ENCODE data around the gene PARVB.
"Not testable (repeated sequence)": the region's sequence is repeated elsewhere in the genome, so short reads cannot be mapped to it uniquely, and the experiment has no call there.

PARVB gene

DNA sequence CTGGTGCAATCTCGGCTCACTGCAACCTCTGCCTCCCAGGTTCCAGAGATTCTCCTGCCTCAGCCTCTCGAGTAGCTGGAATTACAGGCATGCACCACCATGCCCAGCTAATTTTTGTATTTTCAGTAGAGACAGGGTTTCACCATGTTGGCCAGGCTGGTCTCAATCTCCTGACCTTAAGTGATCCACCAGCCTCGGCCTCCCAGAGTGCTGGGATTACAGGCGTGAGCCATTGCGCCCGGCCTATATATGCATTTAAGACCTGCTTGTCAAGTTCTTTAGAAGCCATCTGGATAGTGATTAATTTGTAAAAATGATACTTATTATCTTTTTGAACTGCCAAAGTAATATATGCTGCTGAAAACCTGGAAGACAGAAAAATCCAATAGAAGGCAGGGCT, 86.6 kb downstream of the PARVB start:
- DNase-seq (ENCODE audit: low spot score), result not testable (repeated sequence)

DNA sequence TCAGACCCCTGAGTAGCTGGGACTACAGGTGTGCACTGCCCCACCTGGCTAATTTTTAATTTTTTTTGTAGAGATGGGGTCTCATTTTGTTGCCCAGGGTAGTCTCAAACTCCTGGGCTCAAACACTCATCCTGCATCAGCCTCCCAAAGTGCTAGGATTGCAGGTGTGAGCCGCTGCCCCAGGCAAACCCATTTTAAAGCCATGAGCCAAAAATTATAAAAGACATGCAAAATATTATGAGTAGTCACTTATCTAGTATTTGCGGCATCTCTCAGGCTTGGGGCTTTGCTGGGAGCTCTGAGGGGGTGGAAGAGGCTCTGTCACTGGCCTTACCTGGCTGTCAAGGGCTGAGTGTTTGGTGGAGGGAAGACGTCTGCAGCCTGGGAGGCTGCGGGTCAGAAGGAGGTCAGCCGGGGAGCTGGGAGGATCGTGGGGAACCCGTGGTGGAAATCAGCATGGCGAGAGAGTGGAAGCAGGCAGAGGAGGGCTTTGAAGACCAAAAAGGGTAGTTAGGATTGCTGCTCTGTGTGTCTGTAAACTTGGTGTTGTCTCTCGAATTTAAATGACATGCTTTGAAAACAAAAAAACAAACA, 87.6 kb downstream of the PARVB start:
- DNase-seq (ENCODE audit: low spot score), result no peak

DNA sequence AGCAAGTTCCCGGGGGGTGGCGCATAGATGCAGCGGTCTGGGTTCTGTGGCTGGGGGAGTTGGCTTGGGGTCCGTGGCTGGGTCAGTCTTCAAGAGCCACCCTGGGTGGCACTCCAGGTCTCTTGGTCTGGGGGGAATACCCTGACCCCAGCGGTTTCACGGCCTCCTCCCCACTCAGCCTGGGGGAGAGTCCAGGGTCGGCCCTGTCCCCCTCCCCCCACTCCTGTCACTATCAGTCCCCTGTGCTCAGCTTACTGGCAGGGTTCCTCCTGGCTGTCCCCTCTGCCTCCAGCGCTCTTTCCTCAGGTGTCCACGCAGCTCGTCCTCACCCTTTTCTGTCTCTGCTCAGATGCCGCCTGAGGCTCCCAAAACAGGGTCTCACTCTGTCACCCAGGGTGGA, 88.1 kb downstream of the PARVB start:
- no peak for DNase-seq (ENCODE audit: low spot score)

DNA sequence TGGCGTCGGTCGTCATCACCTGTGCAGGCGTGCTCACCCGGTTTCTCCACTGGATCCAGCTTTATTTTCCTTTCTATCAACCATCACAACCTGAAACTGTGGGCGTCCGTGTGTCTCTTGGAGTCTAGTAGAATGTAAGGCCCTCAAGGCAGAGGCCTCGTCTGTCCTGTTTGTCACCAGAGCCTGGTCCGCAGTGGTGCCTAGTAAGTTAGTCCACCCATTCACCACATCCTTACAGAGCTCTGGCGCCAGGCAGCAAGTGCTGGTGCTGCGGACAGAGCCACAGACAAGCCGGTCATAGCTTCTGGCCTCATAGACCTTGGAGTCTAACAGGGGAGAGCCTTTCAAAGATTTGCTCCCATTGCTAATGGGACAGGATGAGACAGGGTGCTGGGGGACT, 92.2 kb downstream of the PARVB start:
- DNase-seq (ENCODE audit: low spot score), result no peak

DNA sequence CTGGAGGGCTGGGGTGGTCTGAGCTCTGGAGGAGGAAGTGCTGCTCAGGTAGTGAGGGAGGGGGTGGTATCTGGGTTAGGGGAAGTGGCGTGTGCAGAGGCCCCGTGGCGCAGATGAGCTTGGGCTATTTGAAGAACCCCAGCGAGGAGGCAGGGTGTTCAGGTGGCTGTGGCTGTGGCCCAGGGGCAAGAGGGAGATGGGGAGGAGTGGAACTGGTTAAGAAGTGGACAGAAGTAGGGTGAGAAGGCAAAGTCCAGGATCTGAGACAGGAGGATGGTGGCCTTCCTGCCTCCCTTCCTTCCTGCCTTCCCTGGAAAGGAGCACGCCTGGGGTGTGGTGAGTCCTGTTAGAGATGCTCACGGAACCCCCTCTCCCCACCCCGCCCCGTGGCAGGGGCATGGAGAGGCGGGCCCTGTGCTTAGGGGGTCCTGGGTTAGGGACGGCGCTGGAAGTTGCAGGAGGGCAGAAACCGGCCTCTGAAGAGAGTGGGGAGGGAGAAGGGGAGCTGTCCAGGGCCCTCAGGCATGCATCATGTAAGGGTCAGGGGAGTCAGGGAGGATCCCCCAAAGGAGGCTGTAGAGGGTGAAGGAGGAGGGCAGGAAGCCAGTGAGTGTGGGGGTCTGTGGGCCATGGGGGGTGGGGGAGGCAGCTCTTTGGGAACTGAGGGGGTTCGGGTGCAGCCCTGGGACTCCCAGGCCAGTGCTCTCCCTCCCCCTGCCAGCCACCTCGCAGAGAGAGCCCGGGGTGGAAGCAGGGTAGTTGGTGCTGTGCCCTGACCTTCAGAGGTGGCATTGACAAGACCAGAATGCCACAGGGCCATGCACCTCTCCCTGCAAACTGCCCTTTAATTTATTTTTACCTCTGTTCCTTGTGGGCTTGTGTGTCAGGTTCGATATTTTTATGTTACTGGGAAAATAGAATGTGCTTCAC, 92.9 kb downstream of the PARVB start:
- DNase-seq (ENCODE audit: low spot score), result no peak

DNA sequence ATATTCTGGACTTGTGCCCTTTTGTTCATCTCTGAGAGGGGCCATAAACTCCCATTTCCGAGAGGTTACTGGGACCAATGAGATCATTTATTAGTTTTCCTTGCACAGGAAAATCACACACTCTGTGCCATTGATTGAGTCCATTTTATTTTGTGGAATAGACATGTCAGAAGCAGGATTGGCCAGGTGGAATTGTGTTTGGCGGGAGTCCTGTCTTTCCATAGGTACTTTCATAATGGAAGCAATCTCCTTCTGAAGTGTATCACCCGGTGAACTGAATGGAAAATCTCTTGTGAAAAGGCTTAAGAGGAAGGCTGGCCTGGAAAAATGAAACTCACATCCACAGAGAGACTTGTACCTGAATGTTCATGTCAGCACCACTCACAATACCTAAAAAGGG, 93.6 kb downstream of the PARVB start:
- DNase-seq (ENCODE audit: low spot score), result no peak

DNA sequence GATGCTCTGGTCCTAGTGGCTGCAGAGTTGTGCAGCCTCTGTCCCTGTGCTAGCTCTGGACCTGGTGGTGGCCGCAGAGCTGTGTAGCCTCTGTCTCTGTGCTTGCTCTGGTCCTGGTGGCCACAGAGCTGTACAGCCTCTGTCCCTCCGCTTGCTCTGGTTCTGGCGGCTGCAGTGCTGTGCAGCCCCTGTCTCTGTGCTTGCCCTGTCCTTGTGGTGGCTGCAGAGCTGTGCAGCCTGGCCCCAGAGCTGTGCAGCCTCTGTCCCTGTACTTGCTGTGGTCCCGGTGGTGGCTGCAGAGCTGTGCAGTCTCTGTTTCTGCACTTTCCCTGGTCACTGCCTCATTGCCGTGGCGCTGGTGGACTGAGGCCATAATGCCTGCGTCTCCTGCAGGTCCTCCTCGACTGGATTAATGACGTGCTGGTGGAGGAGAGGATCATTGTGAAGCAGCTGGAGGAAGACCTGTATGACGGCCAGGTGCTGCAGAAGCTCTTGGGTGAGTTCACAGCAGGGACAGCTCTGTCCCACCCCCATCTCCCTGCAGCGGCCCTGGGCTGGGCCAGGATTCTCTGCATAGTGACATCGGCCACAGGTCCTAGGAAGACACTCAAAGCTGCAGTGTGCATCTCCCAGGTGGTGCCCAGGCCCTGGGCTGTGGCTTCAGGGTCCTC, 94.7 kb downstream of the PARVB start:
- DNase-seq (ENCODE audit: low spot score), result no peak

DNA sequence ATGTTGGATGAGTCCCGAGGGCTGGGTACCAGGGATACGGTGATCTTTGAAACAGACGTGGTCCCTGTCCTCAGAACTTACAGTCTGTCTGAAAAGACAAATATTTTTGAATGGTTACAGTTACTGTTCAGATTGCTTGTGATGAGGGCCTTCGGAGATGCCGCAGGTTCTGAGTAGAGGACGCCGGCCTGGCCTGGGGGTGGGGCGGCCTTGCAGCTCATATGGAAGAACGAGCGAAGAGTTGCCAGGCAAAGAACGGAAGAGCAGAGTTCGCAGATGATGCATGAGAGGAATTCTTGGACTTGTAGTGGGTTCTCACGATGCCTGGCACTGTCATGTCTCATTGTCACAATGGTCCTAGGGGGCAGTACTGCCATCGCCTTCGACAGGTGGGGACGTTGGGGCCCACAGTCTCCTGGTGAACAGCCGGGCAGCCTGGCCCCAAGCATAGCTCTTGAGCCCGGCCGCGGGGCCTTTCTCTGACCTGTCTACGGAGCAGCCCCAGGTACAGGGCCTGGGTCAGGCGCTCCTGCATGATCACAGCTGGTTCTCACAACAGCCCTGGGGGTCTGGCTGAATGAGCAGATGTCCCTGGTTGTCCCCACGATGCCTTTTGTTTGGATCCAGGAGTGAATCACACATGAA, 95.7 kb downstream of the PARVB start:
- DNase-seq (ENCODE audit: low spot score), result no peak

DNA sequence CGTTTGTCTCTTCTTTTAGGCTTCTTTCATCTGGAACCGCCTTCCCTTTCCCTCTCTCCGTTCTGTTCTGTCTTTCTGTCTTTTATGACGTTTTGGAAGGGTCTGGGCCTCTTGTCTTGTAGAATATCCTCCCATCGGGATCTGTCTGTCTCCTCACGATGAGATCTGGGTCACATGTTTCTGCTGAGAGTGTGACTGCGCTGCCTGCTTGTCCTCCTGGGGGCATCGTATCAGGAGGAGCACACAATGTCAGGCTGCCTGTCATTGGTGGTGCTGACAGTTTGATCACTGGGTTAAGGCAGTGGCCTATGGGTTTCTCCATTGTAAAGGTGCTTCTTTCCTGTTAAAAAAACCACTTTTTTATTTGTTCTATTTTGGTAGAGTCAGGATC, 96.2 kb downstream of the PARVB start:
- DNase-seq (ENCODE audit: low spot score), result no peak

DNA sequence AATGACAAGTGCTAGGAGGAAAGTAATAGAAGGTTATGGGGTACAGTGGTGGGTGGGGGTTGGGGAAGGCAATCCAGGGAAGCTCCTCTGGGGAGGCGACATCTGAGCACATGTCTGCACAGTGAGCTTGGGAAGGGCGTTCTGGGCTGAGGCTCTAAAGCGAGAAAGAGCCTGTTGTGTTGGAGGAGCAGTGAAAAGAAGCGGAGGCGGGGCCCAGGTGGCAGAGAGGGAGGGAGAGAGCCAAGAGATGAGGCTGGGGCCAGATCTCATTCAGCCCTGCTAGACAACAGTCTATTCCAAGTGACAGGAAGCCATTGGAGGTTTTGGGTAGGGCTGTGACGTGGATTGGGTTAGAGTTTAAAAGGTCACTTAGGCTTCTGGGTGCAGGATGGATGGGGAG, 101.3 kb downstream of the PARVB start:
- no peak for DNase-seq (ENCODE audit: low spot score)

DNA sequence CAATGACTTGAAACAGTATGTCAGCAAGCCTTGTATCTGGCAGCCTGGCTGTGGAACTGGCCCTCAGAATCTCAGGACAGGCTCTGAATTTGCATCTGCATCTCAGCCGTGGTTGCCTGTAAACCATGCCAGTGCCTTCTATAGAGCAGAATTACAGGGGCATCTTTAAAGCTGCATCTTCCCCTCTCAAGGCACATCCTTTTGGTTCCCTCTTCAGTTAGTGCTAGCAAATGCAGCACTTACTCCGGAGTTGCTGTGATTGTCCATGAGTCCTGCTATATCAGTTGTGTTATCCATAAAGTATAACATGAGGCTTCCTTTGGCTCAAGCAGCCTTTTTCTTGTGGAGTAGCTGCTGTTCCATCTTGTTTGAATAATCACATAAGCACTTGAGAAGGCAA, 102.7 kb downstream of the PARVB start:
- DNase-seq (ENCODE audit: low spot score), result no peak

DNA sequence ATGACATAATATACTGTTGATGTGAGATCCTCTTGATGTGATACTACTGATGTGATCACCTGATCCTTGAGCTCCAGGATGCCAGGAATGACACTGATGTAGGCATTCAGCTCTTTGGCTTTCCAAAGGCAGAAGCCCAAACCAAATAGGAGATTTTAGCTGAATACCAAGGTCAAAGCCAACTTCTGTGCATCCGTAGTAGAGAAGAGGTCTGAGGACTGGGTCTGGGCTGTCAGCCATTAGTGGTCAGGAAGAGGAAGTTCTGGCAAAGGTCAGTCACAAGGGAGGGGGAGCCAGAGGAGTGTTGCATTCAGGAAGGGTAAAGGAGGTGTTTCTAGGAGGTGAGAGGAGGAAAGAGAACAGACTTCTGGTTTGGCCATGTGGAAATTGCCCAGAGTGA, 103.3 kb downstream of the PARVB start:
- no peak for DNase-seq (ENCODE audit: low spot score)

DNA sequence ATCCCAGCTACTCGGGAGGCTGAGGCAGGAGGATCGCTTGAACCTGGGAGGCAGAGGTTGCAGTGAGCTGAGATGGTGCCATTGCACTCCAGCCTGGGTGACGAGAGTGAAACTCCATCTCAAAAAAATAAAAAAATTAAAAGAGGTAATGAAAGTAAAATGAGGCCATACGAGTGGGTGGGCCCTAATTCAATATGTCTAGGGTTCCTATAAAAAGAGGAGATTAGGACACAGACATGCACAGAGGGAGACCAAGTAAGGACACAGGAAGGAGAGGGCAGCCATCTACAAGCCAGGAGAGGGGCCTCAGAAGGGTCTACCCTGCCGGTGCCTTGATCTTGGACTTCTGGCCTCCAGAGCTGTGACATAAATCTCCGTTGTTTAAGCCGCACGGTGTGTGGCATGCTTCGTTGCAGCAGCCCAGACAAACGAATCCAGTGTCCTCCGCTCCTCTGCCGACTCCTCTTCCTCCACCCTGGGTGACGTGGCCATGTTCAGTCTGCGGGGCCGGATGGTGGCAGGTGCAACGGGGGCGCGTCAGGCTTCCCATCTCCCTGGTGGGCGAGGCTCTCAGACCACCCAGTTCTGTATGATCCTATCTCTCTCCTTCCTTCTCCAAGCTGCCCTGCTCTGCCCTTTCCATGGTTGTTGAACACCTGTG, 105.0 kb downstream of the PARVB start:
- no peak for DNase-seq (ENCODE audit: low spot score)

DNA sequence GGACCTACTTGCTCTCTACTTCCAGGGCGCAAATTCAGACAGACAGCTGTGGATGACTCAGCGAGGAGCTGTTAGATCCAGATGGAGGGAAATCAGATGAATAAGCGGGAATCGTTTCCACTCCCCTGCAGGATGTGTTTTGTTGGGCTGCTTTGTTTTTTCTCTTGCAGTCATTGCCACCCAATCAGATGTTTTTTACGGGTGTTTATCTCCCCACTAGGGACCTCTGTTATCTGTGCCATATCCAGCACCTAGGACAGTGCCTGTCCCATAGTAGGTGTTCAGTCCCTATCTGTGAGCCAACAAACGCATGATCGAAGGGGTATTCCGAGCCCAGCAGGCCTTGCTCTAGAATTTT, 105.5 kb downstream of the PARVB start:
- DNase-seq (ENCODE audit: low spot score), result peak; percentile 3

DNA sequence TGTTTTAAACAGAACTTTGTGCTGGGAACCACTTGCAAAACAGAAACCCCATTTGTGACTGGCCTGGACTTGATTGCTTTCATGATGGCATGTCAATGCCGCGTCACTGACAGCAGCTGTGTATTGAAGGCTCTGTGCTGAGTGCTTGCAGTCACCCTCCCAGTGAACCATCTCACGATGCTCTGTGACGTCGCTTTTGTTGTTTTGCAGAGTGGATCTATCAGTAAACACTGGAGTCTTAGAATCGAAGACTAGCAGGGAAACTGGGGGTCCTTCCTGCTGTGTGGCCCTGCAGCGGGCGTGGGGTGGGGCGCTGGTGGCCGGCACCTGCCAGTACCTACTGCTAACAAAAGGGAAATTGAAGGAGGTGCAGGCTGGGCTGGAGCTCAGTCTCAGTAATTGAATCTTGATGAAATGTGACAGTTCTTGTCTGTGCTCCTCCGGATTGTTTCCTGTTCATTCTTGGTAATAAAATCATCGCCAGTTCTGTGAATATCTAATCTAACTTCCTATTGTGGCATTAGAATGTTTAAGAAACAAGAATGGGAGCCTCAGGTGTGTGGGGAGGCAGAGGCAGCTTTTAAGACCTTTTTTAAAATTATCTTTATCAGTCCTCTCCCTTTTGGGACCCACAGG, 106.1 kb downstream of the PARVB start:
- DNase-seq (ENCODE audit: low spot score), result no peak

DNA sequence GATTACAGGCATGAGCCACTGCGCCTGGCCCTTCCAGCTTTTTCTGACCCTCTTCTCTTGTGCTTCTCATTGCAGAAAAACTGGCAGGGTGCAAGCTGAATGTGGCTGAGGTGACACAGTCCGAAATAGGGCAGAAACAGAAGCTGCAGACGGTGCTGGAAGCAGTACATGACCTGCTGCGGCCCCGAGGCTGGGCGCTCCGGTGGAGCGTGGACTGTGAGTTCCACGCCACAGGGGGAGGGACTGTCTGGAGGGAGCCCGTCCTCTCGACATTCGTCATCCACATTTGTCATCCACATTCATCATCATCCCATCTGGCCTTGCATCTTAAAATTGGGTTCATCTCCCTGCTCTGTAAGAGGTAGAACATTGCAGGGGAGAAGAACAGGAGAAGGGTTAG, 107.3 kb downstream of the PARVB start:
- no peak for DNase-seq (ENCODE audit: low spot score)

DNA sequence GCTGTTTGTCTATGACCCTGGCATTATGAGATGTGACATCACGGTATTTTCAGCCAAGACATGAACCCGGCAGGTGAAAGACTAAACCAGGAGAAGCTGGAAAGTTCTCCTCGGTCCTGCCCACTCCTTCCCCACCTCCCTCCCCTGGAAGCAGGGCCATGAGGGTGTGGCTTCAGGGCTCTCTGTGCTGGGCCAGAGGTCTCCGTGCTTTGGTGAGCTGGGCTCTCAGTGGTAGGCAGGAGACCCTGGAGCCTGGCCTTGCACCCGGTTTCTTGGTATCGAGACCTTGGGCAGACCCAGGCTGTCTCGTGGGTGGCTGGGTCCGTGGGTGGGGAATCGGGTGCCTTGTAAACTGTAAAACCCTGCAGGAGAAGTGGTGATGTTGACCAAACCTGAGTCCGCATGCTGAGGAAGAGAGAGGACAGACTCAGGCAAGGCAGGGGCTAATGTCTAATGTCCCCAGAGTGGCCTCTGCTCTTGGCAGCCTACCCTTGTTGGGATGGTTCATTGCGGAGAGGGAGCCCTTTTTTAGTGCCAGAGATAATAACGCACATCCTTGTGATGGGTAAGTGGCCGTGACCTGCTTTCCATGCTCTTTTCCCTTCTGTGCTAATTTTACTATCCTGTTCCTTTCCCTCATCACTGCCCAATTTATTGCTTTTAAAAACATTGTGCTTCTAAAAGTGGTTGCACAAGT, 108.0 kb downstream of the PARVB start:
- no peak for DNase-seq (ENCODE audit: low spot score)

DNA sequence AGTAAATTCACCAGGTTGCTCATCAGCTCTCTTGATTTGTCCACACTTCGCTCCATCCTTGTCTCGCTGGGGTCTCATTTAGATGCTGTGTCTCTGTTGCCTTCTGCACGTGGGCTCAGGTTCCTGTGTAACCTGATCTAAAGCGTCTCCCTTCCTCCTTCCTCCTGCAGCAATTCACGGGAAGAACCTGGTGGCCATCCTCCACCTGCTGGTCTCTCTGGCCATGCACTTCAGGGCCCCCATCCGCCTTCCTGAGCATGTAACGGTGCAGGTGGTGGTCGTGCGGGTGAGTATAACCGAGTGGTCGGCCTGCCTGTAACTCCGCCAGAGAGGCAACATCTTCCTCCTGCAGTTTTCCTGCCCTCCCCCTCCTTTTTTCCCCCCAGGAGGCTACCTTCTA, 108.6 kb downstream of the PARVB start:
- DNase-seq (ENCODE audit: low spot score), result no peak

DNA sequence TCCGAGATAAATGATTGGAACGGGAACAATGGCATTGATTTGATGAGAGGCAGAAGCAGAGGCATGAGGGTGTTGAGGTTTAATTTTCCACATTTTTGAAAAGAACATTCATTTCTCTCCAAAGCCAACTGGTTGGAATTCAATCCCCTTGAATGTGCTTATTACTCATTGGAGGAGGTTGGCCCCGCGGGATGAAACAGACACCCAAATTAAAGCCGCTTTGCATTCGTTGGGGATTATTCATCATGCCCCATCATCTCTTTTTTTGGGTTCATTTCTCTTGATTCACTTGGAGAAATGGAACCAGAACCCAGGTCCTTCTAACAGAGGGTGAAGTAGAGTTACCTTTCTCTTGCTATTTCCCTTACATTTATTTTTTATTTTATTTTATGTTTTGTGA, 109.1 kb downstream of the PARVB start:
- DNase-seq (ENCODE audit: low spot score), result no peak

DNA sequence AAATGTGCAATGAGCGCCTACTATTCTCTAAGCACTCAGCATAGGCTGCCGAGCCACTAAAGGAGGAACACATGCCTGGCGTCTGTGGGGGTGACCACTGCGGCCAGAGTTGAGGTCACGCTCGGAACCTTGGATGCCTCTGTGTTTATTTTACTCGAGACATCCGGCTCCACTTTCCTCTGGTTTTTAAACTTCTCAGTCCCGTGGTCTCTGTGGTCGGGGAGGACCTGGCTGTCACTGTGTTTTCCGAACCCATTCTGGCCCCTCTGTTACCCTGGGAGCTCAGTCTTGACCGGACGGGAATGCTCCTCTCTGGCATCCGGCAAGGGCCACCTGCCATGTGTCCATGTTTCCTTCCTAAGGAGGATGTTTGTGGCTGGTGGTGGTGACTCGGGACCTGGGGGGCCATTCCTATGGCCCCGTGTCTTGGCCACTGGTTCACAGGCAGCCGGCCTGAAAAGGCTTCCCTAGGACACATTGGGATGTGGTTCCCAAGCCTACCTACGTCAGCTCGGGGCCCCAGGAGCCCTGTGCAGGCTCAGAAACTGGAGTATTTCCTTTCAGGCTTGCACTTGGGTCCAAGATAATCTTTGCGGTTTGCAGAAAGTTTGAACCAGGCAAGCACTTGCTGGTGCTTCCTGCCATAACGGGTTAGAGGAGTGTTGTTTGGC, 109.9 kb downstream of the PARVB start:
- no peak for DNase-seq (ENCODE audit: low spot score)

DNA sequence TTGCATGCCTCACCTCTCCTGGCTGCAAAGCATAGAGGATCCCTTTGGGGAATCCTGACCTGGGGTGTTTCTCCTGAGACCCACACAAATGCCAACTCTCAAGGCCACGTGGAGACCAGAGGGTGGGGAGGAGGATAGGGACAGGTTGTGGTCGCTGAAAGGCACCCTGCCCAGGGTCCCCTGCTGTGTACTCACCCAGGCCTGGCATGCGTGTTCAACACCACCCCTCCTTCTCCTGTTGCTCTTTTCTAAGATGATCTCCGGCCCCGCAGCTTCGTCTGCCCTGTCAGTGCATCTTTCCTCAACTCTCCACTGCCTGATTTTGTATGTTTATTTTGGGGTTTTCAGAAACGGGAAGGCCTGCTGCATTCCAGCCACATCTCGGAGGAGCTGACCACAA, 112.0 kb downstream of the PARVB start:
- no peak for DNase-seq (ENCODE audit: low spot score)

All from SW480 (cell line).